HG03108 (cell line): ENCODE data around the gene DCUN1D4.

ENCODE experiments used
- ATAC-seq: cut with Tn5 transposase; IDR thresholded peaks from one replicate; pipeline ENCODE4 v1.9.1; 2021; ENCODE audit warnings: moderate library complexity; ENCODE audit not compliant: unreplicated experiment

DCUN1D4 gene

GRCh38 chr4:51853027-51853682 lies 10.2 kb downstream of the DCUN1D4 start:
- ATAC-seq, result no peak

- no peak for ATAC-seq
These were observed 12.3 kb downstream of the DCUN1D4 start for GRCh38 chr4:51855270-51855669.

- no peak for ATAC-seq
These were observed 12.8 kb downstream of the DCUN1D4 start for GRCh38 chr4:51855751-51856150.

- ATAC-seq, result no peak
These were observed 15.8 kb downstream of the DCUN1D4 start for GRCh38 chr4:51858605-51859202.

GRCh38 chr4:51859476-51860031 lies 16.6 kb downstream of the DCUN1D4 start:
- ATAC-seq, result no peak

GRCh38 chr4:51862199-51862598 lies 19.2 kb downstream of the DCUN1D4 start:
- no peak for ATAC-seq

- ATAC-seq, result no peak
These were observed 19.8 kb downstream of the DCUN1D4 start for GRCh38 chr4:51862781-51863180.

GRCh38 chr4:51865717-51866116 lies 22.8 kb downstream of the DCUN1D4 start:
- ATAC-seq, result no peak

- no peak for ATAC-seq
These were observed 23.9 kb downstream of the DCUN1D4 start for GRCh38 chr4:51866835-51867234.

- ATAC-seq, result no peak
These were observed 24.9 kb downstream of the DCUN1D4 start for GRCh38 chr4:51867689-51868448.

- no peak for ATAC-seq
These were observed 25.5 kb downstream of the DCUN1D4 start for GRCh38 chr4:51868449-51868847.

GRCh38 chr4:51870441-51871188 lies 27.7 kb downstream of the DCUN1D4 start:
- no peak for ATAC-seq

- no peak for ATAC-seq
These were observed 29.5 kb downstream of the DCUN1D4 start for GRCh38 chr4:51872283-51872997.

- ATAC-seq, result no peak
These were observed 31.6 kb downstream of the DCUN1D4 start for GRCh38 chr4:51874551-51874950.

- no peak for ATAC-seq
These were observed 35.5 kb downstream of the DCUN1D4 start for GRCh38 chr4:51878431-51878830.

- ATAC-seq, result no peak
These were observed 37.3 kb downstream of the DCUN1D4 start for GRCh38 chr4:51880016-51880915.

- ATAC-seq, result no peak
These were observed 41.1 kb downstream of the DCUN1D4 start for GRCh38 chr4:51884055-51884454.

GRCh38 chr4:51884606-51885005 lies 41.7 kb downstream of the DCUN1D4 start:
- ATAC-seq, result no peak

GRCh38 chr4:51885363-51885762 lies 42.4 kb downstream of the DCUN1D4 start:
- no peak for ATAC-seq
